Neural progenitor cell (in vitro differentiated cells): Measurements from ENCODE around the gene DAGLB. TPM values are rescaled to one million over a fixed set of nuclear protein-coding genes. Genes with fewer than 3 reads are reported as not detected.
A peak's percentile ranks its signal among the peaks of the same experiment; 100 is the strongest.

Source experiments
- DNase-seq: peaks from one replicate; pipeline ENCODE4 v3.0.0-alpha.2; 2016; ENCODE audit warnings: low spot score
- H2AFZ ChIP-seq: fragments of 200-600 bp; sonication (generic); replicated peaks from 2 replicates; pipeline ENCODE4 v1.6.1; 2016; ENCODE audit warnings: antibody characterized with exemption
- H3F3A ChIP-seq: fragments of 200-600 bp; sonication (generic); 2 replicates; pipeline ENCODE4 v1.6.1; 2016; ENCODE audit warnings: antibody characterized with exemption, low read depth
- H3K27ac ChIP-seq: fragments of 200-600 bp; sonication (generic); 2 replicates; pipeline ENCODE4 v1.5.1; 2016; ENCODE audit warnings: mild to moderate bottlenecking
- H3K27me3 ChIP-seq: fragments of 200-600 bp; sonication (generic); 2 replicates; pipeline ENCODE4 v1.6.1; 2016; ENCODE audit warnings: mild to moderate bottlenecking, moderate library complexity
- H3K36me3 ChIP-seq: fragments of 200-600 bp; sonication (generic); 2 replicates; pipeline ENCODE4 v1.5.1; 2016
- H3K4me1 ChIP-seq: fragments of 200-600 bp; sonication (generic); 2 replicates; pipeline ENCODE4 v1.6.1; 2016; ENCODE audit warnings: mixed run types
- H3K4me2 ChIP-seq: fragments of 200-600 bp; sonication (generic); 2 replicates; pipeline ENCODE4 v1.6.1; 2016
- H3K4me3 ChIP-seq: fragments of 200-600 bp; sonication (generic); 2 replicates; pipeline ENCODE4 v1.5.1; 2016
- H3K79me2 ChIP-seq: fragments of 200-600 bp; sonication (generic); 2 replicates; pipeline ENCODE4 v1.6.1; 2016; ENCODE audit warnings: low read depth
- H3K9ac ChIP-seq: fragments of 200-600 bp; sonication (generic); 2 replicates; pipeline ENCODE4 v1.6.1; 2016
- H3K9me3 ChIP-seq: fragments of 200-600 bp; sonication (generic); 2 replicates; pipeline ENCODE4 v1.5.1; 2016; ENCODE audit warnings: low read depth
- H4K20me1 ChIP-seq: fragments of 200-600 bp; sonication (generic); 2 replicates; pipeline ENCODE4 v1.6.1; 2016; ENCODE audit warnings: low read depth
- H3K27ac Mint-ChIP-seq: 3 replicates; pipeline ENCODE4 v1.8.0; 2021; ENCODE audit warnings: mixed read lengths
- H3K27me3 Mint-ChIP-seq: 2 replicates; pipeline ENCODE4 v1.8.0; 2022; ENCODE audit warnings: low read depth, mild to moderate bottlenecking, inconsistent platforms, moderate library complexity, mixed read lengths; ENCODE audit not compliant: insufficient read depth
- H3K36me3 Mint-ChIP-seq: 3 replicates; pipeline ENCODE4 v1.8.0; 2021; ENCODE audit warnings: mixed read lengths
- H3K4me1 Mint-ChIP-seq: 3 replicates; pipeline ENCODE4 v1.8.0; 2021; ENCODE audit warnings: mixed read lengths
- H3K4me3 Mint-ChIP-seq: 3 replicates; pipeline ENCODE4 v1.8.0; 2021; ENCODE audit warnings: mild to moderate bottlenecking, moderate library complexity, mixed read lengths
- H3K9me3 Mint-ChIP-seq: 3 replicates; pipeline ENCODE4 v1.8.0; 2020; ENCODE audit warnings: mixed read lengths
- EZH2 ChIP-seq: fragments of 200-600 bp; sonication (generic); IDR thresholded peaks from 2 replicates; pipeline ENCODE4 v1.6.1; 2017; ENCODE audit warnings: antibody characterized with exemption, mild to moderate bottlenecking, moderate library complexity
- EZH2phosphoT487 ChIP-seq: fragments of 200-600 bp; sonication (generic); IDR thresholded peaks from 2 replicates; pipeline ENCODE4 v1.6.1; 2017; ENCODE audit warnings: antibody characterized with exemption
- total RNA-seq: library from RNA; depleted of rRNA; stranded (reverse); fragments of >200 nt; gene quantifications from 2 replicates; pipeline ENCODE4 v1.2.3, GENCODE V29; 2015; ENCODE audit warnings: low replicate concordance
- TF ChIP-seq, protein P1 (sequence below): fragments of 200-600 bp; sonication (generic); IDR thresholded peaks from 2 replicates; pipeline ENCODE4 v1.5.1; 2017; ENCODE audit warnings: antibody characterized with exemption, mild to moderate bottlenecking

The DAGLB gene
- total RNA-seq, 1 donor from 2014 or later: 28.0 TPM

DNA sequence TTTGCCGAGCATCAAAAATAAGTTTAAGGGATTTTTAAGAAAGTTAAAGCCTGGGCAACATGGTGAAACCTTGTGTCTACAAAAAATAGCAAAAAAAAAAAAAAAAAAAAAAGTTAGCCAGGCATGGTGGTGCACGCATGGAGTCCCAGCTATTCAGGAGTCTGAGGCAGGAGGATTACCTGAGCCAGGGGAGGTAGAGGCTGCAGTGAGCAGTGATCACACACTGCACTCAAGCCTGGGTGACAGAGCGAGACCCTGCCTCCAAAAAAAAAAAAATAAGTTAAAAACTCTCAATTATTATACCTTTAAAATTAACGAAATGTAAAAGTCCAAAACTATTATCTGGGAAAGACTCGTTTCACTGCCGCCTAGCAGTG, 35.0 kb upstream of the DAGLB start:
- no peaks in the 10 kb centered on the region for H3K27me3 ChIP-seq
- H4K20me1 ChIP-seq: peaks cover 49% of the 10 kb centered on the region
- Mint-ChIP-seq H3K27ac (no peak overlapping the region), H3K4me1 (peaks cover 7% of the 10 kb centered on the region), H3K27me3 (no peaks in the 10 kb centered on the region), H3K4me3 (peak overlapping the region; percentile 98), H3K9me3 (peaks cover 7% of the 10 kb centered on the region), H3K36me3 (peaks cover 13% of the 10 kb centered on the region)
- H3K36me3 ChIP-seq: no peaks in the 10 kb centered on the region
- H3K9me3 ChIP-seq: no peaks in the 10 kb centered on the region
- peaks cover 61% of the 10 kb centered on the region for H3K79me2 ChIP-seq
- no peak overlapping the region for H3K27ac ChIP-seq
- no peak overlapping the region for H2AFZ ChIP-seq
- peak overlapping the region; percentile 66 for H3K9ac ChIP-seq
- peak overlapping the region; percentile 80 for H3K4me3 ChIP-seq
- DNase-seq: no peak
- H3K4me2 ChIP-seq: peak overlapping the region; percentile 85
- TF ChIP-seq, protein P1, sequence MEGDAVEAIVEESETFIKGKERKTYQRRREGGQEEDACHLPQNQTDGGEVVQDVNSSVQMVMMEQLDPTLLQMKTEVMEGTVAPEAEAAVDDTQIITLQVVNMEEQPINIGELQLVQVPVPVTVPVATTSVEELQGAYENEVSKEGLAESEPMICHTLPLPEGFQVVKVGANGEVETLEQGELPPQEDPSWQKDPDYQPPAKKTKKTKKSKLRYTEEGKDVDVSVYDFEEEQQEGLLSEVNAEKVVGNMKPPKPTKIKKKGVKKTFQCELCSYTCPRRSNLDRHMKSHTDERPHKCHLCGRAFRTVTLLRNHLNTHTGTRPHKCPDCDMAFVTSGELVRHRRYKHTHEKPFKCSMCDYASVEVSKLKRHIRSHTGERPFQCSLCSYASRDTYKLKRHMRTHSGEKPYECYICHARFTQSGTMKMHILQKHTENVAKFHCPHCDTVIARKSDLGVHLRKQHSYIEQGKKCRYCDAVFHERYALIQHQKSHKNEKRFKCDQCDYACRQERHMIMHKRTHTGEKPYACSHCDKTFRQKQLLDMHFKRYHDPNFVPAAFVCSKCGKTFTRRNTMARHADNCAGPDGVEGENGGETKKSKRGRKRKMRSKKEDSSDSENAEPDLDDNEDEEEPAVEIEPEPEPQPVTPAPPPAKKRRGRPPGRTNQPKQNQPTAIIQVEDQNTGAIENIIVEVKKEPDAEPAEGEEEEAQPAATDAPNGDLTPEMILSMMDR: no peak
- no peak for TF ChIP-seq EZH2phosphoT487
- no peak for TF ChIP-seq EZH2
- H3F3A ChIP-seq: peaks cover 12% of the 10 kb centered on the region
- H3K4me1 ChIP-seq: no peaks in the 10 kb centered on the region

- H3K4me3 Mint-ChIP-seq: peak overlapping the region; percentile 98
- H2AFZ ChIP-seq: no peak overlapping the region
- H3K9me3 Mint-ChIP-seq: peaks cover 7% of the 10 kb centered on the region
- peaks cover 12% of the 10 kb centered on the region for H3F3A ChIP-seq
- peak overlapping the region; percentile 85 for H3K4me2 ChIP-seq
- no peak overlapping the region for H3K27ac ChIP-seq
- no peak overlapping the region for H3K4me3 ChIP-seq
- no peaks in the 10 kb centered on the region for H3K27me3 ChIP-seq
- H3K36me3 Mint-ChIP-seq: peaks cover 13% of the 10 kb centered on the region
- no peaks in the 10 kb centered on the region for H3K27me3 Mint-ChIP-seq
- H3K36me3 ChIP-seq: no peaks in the 10 kb centered on the region
- H3K9ac ChIP-seq: no peak overlapping the region
- peaks cover 65% of the 10 kb centered on the region for H3K79me2 ChIP-seq
- H3K4me1 Mint-ChIP-seq: peaks cover 7% of the 10 kb centered on the region
- H3K9me3 ChIP-seq: no peaks in the 10 kb centered on the region
- DNase-seq: no peak
- no peaks in the 10 kb centered on the region for H3K4me1 ChIP-seq
- H3K27ac Mint-ChIP-seq: no peak overlapping the region
- peaks cover 53% of the 10 kb centered on the region for H4K20me1 ChIP-seq
- TF ChIP-seq, protein P1: no peak
- TF ChIP-seq EZH2 (no peak), EZH2phosphoT487 (no peak)
These were observed 34.6 kb upstream of the DAGLB start for GRCh38 chr7:6482307-6482706.

DNA sequence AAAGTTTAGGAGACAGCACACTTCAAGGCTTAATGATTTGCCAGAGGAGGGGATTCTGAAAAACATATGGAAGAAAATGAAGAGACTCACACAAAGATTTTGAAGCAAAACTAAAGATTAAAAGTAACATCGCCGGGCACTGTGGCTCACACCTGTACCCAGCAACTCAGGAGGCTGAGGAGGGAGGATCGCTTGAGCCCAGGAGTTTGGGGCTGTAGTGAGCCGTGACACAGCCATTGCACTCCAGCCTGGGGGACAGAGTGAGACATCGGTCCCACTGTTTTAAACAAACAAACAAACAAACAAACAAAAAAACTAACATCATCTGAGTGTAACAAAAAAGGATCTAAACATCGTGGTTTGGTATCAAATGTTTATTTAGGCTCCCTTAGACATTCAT, 33.7 kb upstream of the DAGLB start:
- H3K4me1 Mint-ChIP-seq: peaks cover 7% of the 10 kb centered on the region
- H3F3A ChIP-seq: peaks cover 12% of the 10 kb centered on the region
- peak overlapping the region; percentile 67 for H3K4me3 Mint-ChIP-seq
- no peaks in the 10 kb centered on the region for H3K9me3 ChIP-seq
- H3K4me1 ChIP-seq: no peaks in the 10 kb centered on the region
- H3K27me3 ChIP-seq: no peaks in the 10 kb centered on the region
- no peak for DNase-seq
- no peak overlapping the region for H3K4me3 ChIP-seq
- peaks cover 62% of the 10 kb centered on the region for H4K20me1 ChIP-seq
- peaks cover 74% of the 10 kb centered on the region for H3K79me2 ChIP-seq
- H3K9me3 Mint-ChIP-seq: peaks cover 4% of the 10 kb centered on the region
- H2AFZ ChIP-seq: no peak overlapping the region
- TF ChIP-seq EZH2phosphoT487: no peak
- no peak for TF ChIP-seq EZH2
- TF ChIP-seq, protein P1: no peak
- H3K9ac ChIP-seq: no peak overlapping the region
- H3K27me3 Mint-ChIP-seq: no peaks in the 10 kb centered on the region
- H3K27ac Mint-ChIP-seq: no peak overlapping the region
- H3K4me2 ChIP-seq: no peak overlapping the region
- peaks cover 13% of the 10 kb centered on the region for H3K36me3 Mint-ChIP-seq
- no peaks in the 10 kb centered on the region for H3K36me3 ChIP-seq
- no peak overlapping the region for H3K27ac ChIP-seq

- H3K4me2 ChIP-seq: no peak overlapping the region
- peaks cover 72% of the 10 kb centered on the region for H4K20me1 ChIP-seq
- no peak overlapping the region for H2AFZ ChIP-seq
- H3K27ac Mint-ChIP-seq: no peak overlapping the region
- no peaks in the 10 kb centered on the region for H3K9me3 ChIP-seq
- H3K27me3 Mint-ChIP-seq: no peaks in the 10 kb centered on the region
- no peak overlapping the region for H3K27ac ChIP-seq
- no peaks in the 10 kb centered on the region for H3K27me3 ChIP-seq
- peaks cover 13% of the 10 kb centered on the region for H3K36me3 Mint-ChIP-seq
- H3K36me3 ChIP-seq: no peaks in the 10 kb centered on the region
- H3K4me1 ChIP-seq: no peaks in the 10 kb centered on the region
- H3K4me3 Mint-ChIP-seq: no peak overlapping the region
- H3K79me2 ChIP-seq: peaks cover 85% of the 10 kb centered on the region
- H3K4me3 ChIP-seq: no peak overlapping the region
- peaks cover 12% of the 10 kb centered on the region for H3F3A ChIP-seq
- no peak overlapping the region for H3K9ac ChIP-seq
- TF ChIP-seq EZH2phosphoT487 (no peak), EZH2 (no peak)
- TF ChIP-seq, protein P1: no peak
- H3K9me3 Mint-ChIP-seq: peaks cover 3% of the 10 kb centered on the region
- no peak for DNase-seq
- peaks cover 7% of the 10 kb centered on the region for H3K4me1 Mint-ChIP-seq
These were observed 32.5 kb upstream of the DAGLB start for GRCh38 chr7:6480323-6480660.
